ENCODE results near the gene SMIM44. TPM values are rescaled to one million over a fixed set of nuclear protein-coding genes. Genes with fewer than 3 reads are reported as not detected.

SMIM44 gene
- total RNA-seq, 4 donors from 2014 or later = not detected

DNA sequence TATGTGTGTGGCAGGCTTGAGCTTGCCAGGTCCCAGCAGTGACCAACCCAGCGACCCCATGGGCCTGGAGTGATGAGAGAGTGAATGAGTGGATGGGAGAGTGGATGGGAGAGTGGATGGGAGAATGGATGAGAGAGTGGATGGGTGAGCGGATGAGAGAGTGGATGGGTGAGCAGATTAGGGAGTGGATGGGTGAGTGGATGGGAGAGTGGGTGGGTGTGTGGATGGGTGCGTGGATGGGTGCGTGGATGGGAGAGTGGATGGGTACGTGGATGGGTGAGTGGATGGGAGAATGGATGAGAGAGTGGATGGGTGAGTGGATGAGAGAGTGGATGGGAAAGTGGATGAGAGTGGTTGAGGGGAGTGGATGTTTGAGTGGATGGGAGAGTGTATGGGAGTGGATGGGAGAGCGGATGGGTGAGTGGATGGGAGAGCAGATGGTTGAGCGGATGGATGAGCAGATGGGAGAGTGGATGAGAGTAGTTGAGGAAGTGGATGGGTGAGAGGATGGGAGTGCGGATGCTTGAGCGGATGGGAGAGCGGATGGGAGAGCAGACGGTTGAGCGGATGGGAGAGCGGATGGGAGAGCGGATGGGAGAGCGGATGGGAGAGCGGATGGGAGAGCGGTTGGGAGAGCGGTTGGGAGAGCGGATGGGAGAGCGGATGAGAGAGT is 45.4 kb upstream of the SMIM44 start:
- no peak for DNase-seq (ENCODE audit: low spot score in 2 of 2)
- 92 to 94% methylated on average over 20 of the region's 20 CpGs for WGBS, 2 donors
- TF ChIP-seq, protein P1, sequence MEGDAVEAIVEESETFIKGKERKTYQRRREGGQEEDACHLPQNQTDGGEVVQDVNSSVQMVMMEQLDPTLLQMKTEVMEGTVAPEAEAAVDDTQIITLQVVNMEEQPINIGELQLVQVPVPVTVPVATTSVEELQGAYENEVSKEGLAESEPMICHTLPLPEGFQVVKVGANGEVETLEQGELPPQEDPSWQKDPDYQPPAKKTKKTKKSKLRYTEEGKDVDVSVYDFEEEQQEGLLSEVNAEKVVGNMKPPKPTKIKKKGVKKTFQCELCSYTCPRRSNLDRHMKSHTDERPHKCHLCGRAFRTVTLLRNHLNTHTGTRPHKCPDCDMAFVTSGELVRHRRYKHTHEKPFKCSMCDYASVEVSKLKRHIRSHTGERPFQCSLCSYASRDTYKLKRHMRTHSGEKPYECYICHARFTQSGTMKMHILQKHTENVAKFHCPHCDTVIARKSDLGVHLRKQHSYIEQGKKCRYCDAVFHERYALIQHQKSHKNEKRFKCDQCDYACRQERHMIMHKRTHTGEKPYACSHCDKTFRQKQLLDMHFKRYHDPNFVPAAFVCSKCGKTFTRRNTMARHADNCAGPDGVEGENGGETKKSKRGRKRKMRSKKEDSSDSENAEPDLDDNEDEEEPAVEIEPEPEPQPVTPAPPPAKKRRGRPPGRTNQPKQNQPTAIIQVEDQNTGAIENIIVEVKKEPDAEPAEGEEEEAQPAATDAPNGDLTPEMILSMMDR (IDR thresholded peaks at IDR 0.05) = no peak
- TF ChIP-seq POLR2A (IDR thresholded peaks at IDR 0.05) = no peak

GRCh38 chr19:3528080-3528479 is 44.8 kb upstream of the SMIM44 start:
- TF ChIP-seq, protein P1 (IDR thresholded peaks at IDR 0.05) = no peak
- no peak for TF ChIP-seq POLR2A (IDR thresholded peaks at IDR 0.05)
- DNase-seq (ENCODE audit: low spot score in 2 of 2) = no peak
- intact Hi-C loops (cut with DNase I; ENCODE audit: low total_unique reads) = loop anchor here (10.0 kb wide), 1 partner anchor 87 kb away; no protein-coding TSS in a partner anchor
- 91 to 96% methylated on average over 11 to 14 of the region's 14 CpGs for WGBS, 2 donors
- H3K4me3 ChIP-seq (ENCODE audit: low read depth, poor library complexity, severe bottlenecking) = no peak overlapping the region

More for the DNA sequence above, 45.4 kb upstream of the SMIM44 start:
- H3K4me3 ChIP-seq (ENCODE audit: low read depth, poor library complexity, severe bottlenecking) = no peak overlapping the region
- intact Hi-C loops (cut with DNase I; ENCODE audit: low total_unique reads) = loop anchor here (10.0 kb wide), 1 partner anchor 86 kb away; no protein-coding TSS in a partner anchor

DNA sequence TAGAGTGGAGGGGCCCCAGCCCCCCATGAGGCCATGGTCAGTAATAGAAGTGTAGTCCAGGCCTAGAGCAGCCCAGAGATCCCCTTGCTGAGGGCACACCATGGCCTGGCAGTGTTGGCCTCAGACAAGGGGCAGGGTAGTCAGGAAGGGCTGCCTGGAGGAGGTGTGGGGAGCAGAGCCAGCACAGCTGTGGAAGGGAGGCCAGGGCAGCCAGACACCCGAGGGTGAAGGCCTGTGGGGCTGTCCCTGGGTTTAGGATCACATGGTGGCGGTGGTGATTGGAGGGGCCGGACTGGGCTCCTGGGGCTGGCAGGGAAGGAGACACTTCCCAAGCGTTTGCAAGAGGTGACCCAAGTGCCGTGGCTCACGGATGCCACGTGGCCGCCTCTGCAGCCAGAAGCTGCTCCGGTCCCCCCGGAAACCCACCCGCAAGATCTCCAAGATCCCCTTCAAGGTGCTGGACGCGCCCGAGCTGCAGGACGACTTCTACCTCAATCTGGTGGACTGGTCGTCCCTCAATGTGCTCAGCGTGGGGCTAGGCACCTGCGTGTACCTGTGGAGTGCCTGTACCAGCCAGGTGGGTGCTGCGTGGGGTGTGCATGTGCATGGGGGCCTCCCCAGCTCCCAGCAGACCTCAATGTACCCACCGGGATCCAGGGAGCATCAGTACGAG is 44.1 kb upstream of the SMIM44 start:
- TF ChIP-seq, protein P1 (IDR thresholded peaks at IDR 0.05) = no peak
- TF ChIP-seq POLR2A (IDR thresholded peaks at IDR 0.05) = no peak
- no peak overlapping the region for H3K4me3 ChIP-seq (ENCODE audit: low read depth, poor library complexity, severe bottlenecking)
- intact Hi-C loops (cut with DNase I; ENCODE audit: low total_unique reads) = loop anchor here (10.0 kb wide), 1 partner anchor 87 kb away; no protein-coding TSS in a partner anchor
- WGBS, 2 donors = 94 to 95% methylated on average over 17 to 20 of the region's 21 CpGs
- DNase-seq (ENCODE audit: low spot score in 2 of 2) = no peak

- WGBS, 2 donors = 90 to 93% methylated on average over 24 to 27 of the region's 28 CpGs
- no peak for TF ChIP-seq POLR2A (IDR thresholded peaks at IDR 0.05)
- TF ChIP-seq, protein P1 (IDR thresholded peaks at IDR 0.05) = no peak
- DNase-seq (ENCODE audit: low spot score in 2 of 2) = no peak
- H3K4me3 ChIP-seq (ENCODE audit: low read depth, poor library complexity, severe bottlenecking) = no peak overlapping the region
- intact Hi-C loops (cut with DNase I; ENCODE audit: low total_unique reads) = loop anchor here (10.0 kb wide), 1 partner anchor 88 kb away; no protein-coding TSS in a partner anchor
Measured at GRCh38 chr19:3526507-3527237, 43.4 kb upstream of the SMIM44 start.

GRCh38 chr19:3524904-3525451 is 41.7 kb upstream of the SMIM44 start:
- DNase-seq (ENCODE audit: low spot score in 2 of 2) = no peak
- no peak overlapping the region for H3K4me3 ChIP-seq (ENCODE audit: low read depth, poor library complexity, severe bottlenecking)
- TF ChIP-seq, protein P1 (IDR thresholded peaks at IDR 0.05) = no peak
- no peak for TF ChIP-seq POLR2A (IDR thresholded peaks at IDR 0.05)
- intact Hi-C loops (cut with DNase I; ENCODE audit: low total_unique reads) = loop anchor here (10.0 kb wide), 1 partner anchor 90 kb away; no protein-coding TSS in a partner anchor
- 93 to 95% methylated on average over 19 to 20 of the region's 20 CpGs for WGBS, 2 donors
